Measurements from ENCODE around the gene PIP5K1C.

Gene PIP5K1C

DNA sequence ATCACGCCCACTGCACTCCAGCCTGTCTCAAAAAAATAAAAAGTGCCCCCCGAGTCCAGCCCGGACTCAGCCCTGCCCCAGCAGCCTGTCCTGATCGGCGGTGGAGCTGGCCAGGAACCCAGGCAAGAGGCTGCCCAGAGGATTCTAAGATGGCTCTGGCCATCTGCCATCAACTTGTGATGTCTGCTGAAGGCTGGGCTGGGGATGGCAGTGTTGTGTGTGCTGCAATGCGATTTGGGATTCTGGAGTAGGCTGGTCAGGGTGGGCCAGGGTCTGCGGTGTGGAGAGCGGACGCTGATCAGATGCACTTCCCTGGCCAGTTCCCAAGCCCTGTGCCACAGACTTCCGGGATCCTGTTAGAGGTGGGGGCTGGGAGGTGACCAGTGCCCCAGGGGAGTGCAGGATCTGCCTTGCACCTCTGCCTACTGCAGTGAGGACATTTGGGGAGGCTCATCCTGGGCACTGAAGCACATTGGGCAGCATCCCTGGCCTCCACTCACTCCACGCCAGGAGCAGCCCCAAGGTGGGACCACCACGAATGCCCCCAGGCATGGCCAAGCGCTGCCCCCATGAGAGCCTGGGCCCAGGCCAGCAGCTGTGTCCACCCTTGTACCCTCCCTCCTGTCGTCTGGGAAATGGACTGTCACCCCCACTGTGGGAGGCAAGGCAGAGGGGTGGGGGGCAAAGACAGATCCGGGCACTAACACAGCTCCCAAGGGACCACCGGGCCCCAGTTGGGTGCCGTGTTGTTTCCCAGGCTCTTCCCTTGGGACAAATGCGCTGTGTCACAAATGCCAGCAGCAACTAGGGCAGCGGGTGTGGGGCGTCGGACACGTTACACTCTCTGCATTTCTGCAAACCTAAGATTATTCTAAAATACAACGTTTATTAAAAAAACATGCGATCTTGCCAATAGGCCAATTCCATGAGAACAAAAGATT lies 90.2 kb downstream of the PIP5K1C start:
- H3K4me3 ChIP-seq (ENCODE audit: low read depth, low read length), result no peak overlapping the region
- TF ChIP-seq, protein P1, sequence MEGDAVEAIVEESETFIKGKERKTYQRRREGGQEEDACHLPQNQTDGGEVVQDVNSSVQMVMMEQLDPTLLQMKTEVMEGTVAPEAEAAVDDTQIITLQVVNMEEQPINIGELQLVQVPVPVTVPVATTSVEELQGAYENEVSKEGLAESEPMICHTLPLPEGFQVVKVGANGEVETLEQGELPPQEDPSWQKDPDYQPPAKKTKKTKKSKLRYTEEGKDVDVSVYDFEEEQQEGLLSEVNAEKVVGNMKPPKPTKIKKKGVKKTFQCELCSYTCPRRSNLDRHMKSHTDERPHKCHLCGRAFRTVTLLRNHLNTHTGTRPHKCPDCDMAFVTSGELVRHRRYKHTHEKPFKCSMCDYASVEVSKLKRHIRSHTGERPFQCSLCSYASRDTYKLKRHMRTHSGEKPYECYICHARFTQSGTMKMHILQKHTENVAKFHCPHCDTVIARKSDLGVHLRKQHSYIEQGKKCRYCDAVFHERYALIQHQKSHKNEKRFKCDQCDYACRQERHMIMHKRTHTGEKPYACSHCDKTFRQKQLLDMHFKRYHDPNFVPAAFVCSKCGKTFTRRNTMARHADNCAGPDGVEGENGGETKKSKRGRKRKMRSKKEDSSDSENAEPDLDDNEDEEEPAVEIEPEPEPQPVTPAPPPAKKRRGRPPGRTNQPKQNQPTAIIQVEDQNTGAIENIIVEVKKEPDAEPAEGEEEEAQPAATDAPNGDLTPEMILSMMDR (IDR thresholded peaks at IDR 0.05; ENCODE audit: low read depth, low read length), result no peak
- in situ Hi-C loops (cut with HindIII; ENCODE audit: low sequenced_read_pairs), result no loop called here
- no peak for DNase-seq (ENCODE audit: low read depth, low spot score)

DNA sequence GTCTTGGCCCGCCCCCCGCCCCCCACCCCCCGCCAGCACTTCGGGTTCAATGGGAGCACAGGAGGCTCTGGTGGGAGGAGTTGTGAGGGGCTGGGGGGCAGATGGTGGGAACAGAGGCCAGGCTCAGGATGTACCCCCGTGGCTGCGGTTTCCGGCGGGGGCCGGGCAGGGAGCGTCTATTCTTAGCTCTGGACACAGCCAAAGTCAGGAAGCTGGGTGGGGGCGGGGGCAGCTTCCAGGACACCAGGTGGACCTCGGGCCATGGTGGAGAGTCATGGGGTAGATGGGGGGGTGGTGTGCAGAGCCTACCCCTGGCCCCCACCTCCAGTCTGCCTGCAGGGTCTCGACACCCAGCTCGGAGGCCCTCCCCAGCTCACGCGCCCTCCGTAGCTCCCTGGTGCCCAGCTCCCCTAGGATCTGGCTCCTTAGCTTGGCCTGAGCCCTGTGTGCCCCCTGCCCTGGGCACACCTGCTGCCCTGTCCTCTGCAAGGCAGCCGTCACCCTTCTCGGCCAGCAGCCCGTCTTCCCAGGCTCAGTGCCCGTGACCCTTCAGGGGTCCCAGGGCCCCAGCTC lies 91.4 kb downstream of the PIP5K1C start:
- in situ Hi-C loops (cut with HindIII; ENCODE audit: low sequenced_read_pairs), result no loop called here
- TF ChIP-seq, protein P1 (IDR thresholded peaks at IDR 0.05; ENCODE audit: low read depth, low read length), result no peak
- peak; percentile 63 for DNase-seq (ENCODE audit: low read depth, low spot score)
- H3K4me3 ChIP-seq (ENCODE audit: low read depth, low read length), result no peak overlapping the region

DNA sequence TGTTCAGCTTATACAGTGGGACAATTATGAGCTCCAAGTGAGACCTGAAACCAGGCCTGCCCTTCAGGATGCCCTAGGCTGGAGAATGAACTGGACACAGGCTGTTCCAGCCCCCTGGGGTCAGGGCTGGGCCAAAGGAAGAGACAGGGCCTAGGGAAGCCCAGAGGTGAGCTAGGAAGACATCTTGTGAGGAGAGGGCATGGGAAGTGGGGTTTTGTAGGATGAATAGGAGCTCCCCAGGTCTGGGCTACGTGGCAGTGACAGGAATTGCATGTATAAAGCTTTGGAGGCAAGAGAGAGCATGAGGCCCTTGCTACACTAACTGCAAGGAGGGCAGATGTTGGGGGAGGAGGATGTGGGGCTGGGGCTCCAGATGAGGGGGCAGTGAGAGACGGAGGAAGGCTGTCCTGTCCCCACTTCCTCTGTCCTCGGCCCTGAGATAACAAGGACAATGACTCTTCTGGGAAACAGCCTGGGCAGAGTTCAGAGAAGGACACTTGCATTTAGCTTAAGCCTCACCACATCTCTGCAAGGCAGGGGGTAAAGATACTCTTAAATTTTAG lies 92.1 kb downstream of the PIP5K1C start:
- in situ Hi-C loops (cut with HindIII; ENCODE audit: low sequenced_read_pairs), result no loop called here
- DNase-seq (ENCODE audit: low read depth, low spot score), result no peak
- H3K4me3 ChIP-seq (ENCODE audit: low read depth, low read length), result no peak overlapping the region
- TF ChIP-seq, protein P1 (IDR thresholded peaks at IDR 0.05; ENCODE audit: low read depth, low read length), result no peak

DNA sequence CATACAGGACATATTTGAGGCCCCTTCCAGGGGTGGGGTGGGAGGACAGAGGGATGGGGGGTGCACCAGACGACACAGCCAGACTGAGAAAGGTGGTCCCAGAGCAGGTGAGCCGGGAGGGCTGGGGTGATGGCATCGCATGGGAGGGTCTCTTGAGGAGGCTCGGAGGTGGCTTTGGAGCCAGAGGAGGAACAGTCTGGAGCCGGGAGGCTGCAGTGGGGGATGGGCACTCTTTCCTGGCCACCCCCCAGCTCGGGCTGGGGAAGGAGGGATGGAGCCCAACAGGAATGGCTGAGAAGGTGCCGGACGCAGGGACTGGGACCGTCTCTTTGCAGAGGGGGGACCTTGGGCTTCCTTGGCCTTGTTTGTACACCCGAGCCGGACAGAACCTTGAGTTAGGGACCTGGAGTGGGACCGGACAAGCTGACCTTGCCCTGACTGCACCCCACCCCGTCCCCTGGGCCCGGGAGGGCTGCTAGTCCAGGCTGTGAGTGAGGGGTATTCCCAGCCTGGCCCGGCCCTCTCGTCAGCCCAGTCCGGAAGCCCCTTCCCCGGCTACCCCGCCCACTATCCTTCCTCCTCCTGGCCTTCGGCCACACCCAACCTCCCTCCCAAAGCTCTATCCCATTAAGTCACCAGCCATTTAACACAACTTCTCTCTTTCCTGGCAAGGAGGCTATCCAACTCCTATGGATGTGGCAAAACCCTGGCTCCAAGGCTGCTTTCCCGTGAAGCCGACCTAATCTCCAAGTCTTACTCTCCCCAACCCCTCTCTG lies 92.8 kb downstream of the PIP5K1C start:
- H3K4me3 ChIP-seq (ENCODE audit: low read depth, low read length), result peak overlapping the region; percentile 63
- in situ Hi-C loops (cut with HindIII; ENCODE audit: low sequenced_read_pairs), result no loop called here
- peak; percentile 44 for DNase-seq (ENCODE audit: low read depth, low spot score)
- TF ChIP-seq, protein P1 (IDR thresholded peaks at IDR 0.05; ENCODE audit: low read depth, low read length), result no peak

DNA sequence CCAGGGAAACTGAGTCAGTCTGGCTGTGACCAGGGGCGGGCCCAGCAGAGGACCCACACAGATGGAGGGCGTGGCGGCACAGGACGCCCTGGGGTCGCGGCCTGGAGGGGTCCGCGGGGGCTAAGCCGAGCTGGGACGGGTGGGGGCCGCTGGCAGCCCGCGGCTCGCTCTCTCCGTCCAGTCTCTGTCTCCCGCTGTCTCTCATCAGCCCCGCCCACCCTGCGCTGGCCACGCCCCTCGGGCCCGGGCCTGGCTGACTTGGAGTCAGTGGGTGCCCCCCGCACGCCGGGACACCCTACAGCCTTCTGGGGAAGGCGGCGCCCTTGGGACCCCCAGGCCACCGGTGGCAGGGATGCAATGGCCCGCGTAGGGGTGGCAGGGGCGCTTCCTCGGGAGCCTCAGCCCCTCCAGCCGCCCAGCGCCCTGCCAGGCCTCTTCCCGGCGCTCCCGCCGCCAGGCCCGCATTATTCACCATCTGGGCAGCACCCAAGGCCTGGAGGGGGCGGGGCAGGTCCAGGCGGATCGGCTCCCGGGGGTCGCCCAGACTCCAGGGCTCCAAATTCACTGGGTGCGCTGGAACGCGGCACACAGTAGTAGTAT lies 93.5 kb downstream of the PIP5K1C start, which contains the start of gene TBXA2R:
Gene TBXA2R, minus strand, starts transcription at position 186 of the 600 bp plus-strand sequence. CDS start 6,241 bp downstream, outside the sequence.
- DNase-seq (ENCODE audit: low read depth, low spot score), result peak; percentile 66
- in situ Hi-C loops (cut with HindIII; ENCODE audit: low sequenced_read_pairs), result no loop called here
- H3K4me3 ChIP-seq (ENCODE audit: low read depth, low read length), result peak within 1 kb of the TSS; percentile 63
- TF ChIP-seq, protein P1 (IDR thresholded peaks at IDR 0.05; ENCODE audit: low read depth, low read length), result no peak
